ENCODE measurements around the gene PTPN22.

Gene PTPN22

DNA sequence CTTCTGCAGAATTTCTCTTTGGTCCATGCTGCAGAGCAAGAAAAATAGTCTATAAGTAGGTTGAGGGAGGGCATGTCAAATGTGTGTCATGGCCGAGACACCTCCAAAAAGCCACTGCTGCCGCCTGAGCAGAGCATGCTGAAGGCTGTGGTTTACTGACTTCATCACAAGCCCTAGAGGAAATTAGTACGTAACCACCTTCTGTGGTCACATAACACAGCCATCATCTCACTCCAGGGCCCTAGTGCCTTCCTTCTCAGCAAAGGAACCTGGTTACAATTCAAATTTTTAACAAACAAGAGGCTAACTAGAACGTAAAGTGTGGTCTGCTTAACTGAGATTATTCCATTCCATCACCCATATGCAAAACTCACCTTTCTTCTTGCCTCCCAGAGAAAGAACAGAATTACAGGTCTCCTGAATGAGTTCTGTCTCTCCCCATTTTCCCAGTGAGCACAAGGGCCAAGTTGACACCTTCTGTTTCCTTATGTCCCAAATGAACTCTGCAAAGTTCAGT lies at the start of gene PTPN22:
PTPN22 (minus strand) TSS at position 116 of the 517 bp plus-strand sequence.
- DNase-seq (ENCODE audit: low read depth, low spot score), result no peak

DNA sequence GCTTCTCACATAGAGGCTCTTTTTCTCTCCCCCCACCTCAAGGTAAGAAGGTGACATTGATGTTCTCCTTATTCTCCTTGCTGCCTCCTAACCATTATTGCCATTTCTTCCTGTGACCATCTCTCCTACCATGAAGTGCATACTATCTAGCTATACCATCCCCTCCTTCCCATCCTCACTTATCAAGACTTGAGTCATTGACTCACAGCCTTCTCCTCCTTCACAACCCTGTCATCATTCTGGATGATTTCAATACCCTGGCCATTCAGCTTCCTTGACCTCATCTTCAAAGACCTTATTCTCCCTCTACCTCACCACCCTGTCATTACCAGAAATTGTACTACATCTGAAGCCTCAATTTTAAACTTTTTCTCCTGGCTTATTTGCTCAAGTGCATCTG lies 46.7 kb upstream of the PTPN22 start:
- DNase-seq (ENCODE audit: low read depth, low spot score), result no peak

DNA sequence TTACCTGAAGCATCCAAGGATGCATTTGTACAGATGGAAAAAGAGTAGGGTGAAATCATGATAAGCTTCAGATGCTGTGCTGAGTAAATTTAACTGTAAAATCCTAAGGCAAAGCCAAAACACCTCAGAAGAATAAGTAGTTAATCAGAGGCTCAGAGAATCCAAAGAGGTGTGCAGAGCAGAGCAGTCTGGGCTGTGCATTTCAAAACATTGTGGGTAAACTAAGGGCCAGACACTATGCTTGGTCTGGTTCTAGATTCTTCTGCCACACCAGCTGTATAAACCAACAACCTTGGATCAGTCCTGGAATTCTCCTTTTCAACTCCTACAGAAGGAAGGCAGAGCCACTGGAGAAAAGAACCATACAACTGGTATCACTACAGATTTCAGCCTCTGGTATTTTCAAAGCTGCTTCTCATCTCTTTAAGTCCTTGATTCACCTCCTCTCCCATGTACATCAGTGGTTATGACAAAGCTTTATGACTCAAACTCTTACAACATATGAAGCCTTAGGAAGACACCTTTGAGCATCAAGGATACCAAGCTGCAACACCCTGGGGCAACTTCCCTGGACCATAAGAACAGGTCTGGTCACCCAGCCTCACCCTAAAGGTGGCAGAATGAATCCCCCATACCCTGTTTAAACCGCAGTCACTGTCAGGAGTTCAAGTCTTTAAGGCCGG lies 46.0 kb upstream of the PTPN22 start:
- DNase-seq (ENCODE audit: low read depth, low spot score), result no peak

DNA sequence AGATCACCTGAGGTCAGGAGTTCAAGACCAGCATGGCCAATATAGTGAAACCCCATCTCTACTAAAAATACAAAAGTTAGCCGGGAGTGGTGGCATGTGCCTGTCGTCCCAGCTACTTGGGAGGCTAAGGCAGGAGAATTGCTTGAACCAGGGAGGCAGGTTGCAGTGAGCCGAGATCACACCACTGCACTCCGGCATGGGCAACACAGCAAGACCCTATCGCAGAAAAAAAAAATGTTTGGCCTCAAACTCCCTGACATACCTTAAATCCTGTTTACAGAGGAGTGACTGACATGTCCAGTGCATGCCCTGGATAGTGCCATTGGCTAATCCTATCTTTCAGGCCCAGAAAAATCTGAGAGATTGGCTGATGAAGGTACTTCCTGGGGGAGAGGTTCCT lies 45.5 kb upstream of the PTPN22 start:
- no peak for DNase-seq (ENCODE audit: low read depth, low spot score)

- no peak for DNase-seq (ENCODE audit: low read depth, low spot score)
Observed at GRCh38 chr1:113913887-113914664, 42.6 kb upstream of the PTPN22 start.

DNA sequence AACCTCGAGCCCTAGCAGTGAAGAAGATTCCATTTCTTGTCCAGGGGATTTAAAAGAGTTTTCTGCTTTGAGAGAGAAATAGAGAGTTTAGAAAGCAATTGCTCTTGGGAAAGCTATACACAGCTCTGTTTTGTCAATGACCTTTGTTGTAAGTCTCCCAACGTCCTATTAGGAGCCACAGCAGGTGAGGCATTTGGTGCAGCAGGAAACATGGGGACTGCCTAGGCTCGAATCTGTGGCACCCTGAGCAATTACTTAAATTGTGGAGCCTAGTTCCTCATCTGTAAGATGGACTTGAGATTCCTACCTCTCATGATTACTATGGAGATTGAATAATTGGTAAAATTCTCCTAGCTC lies 41.8 kb upstream of the PTPN22 start:
- no peak for DNase-seq (ENCODE audit: low read depth, low spot score)

GRCh38 chr1:113912594-113913311 lies 41.2 kb upstream of the PTPN22 start:
- no peak for DNase-seq (ENCODE audit: low read depth, low spot score)

DNA sequence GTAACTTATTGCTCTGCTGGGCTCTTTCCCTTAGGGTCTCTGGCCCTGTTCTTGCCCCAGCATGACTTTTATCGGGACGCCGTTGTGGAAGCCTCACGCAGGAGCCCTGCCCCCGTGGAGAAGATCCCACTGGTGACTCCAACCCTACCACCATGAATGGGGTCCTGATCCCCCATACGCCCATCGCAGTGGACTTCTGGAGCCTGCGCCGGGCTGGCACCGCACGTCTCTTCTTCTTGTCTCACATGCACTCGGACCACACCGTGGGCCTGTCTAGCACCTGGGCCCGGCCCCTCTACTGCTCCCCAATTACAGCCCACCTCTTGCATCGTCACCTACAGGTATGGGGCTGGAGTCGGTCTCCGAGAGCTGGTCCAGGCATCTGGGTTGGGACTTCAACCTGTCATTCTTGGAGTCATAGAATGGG lies 33.9 kb upstream of the PTPN22 start:
- peak; percentile 71 for DNase-seq (ENCODE audit: low read depth, low spot score)

GRCh38 chr1:113904674-113905434 lies 33.3 kb upstream of the PTPN22 start, which contains the start of the genes AP4B1 and DCLRE1B:
AP4B1 (minus strand) TSS chr1:113904799; CDS start chr1:113904717, 82 bp downstream.
DCLRE1B (plus strand) TSS chr1:113905326; CDS start chr1:113905587, 261 bp downstream.
- peak; percentile 100 for DNase-seq (ENCODE audit: low read depth, low spot score)

GRCh38 chr1:113904293-113904673 lies 32.8 kb upstream of the PTPN22 start:
- no peak for DNase-seq (ENCODE audit: low read depth, low spot score)

GRCh38 chr1:113903501-113904292 lies 32.2 kb upstream of the PTPN22 start:
- peak; percentile 12 for DNase-seq (ENCODE audit: low read depth, low spot score)

- no peak for DNase-seq (ENCODE audit: low read depth, low spot score)
Observed at GRCh38 chr1:113901191-113901590, 29.7 kb upstream of the PTPN22 start.

GRCh38 chr1:113899111-113899510 lies 27.6 kb upstream of the PTPN22 start:
- DNase-seq (ENCODE audit: low read depth, low spot score), result no peak

- DNase-seq (ENCODE audit: low read depth, low spot score), result no peak
Observed at GRCh38 chr1:113898241-113898814, 26.8 kb upstream of the PTPN22 start.

DNA sequence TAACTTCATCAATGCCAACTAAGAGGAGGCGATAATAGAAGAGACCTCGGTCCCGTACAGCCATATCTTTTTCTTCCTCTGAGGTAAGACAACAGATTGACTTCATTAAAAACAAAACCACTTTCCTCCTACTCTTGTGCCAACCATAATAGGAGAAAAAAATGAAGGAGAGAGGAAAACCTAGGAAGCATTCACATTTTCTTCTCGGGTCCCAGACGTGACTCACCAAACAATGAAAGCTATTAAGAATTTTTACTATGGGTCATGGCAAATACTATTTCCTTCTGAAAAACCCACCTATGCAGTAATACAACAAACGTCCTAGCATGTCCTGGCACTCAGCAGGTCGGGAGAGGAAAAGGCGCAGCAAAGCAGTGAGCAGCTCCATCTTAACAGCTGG lies 24.4 kb upstream of the PTPN22 start:
- no peak for DNase-seq (ENCODE audit: low read depth, low spot score)

GRCh38 chr1:113895098-113895497 lies 23.6 kb upstream of the PTPN22 start:
- DNase-seq (ENCODE audit: low read depth, low spot score), result no peak

DNA sequence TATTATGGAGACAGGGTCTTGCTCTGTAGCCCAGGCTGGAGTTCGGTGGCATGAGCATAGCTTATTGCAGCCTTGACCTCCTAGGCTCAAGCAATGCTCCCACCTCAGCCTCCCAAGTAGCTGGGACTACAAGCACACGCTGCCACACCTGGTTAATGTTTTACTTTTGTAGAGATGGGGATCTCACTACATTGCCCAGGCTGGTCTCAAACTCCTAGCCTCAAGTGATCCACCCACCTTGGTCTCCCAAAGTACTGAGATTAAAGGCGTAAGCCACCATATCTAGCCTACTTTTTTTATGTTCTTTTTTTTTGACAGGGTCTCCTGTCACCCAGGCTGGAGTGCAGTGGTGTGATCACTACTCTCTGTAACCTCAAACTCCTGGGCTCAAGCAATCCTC lies 21.8 kb upstream of the PTPN22 start:
- no peak for DNase-seq (ENCODE audit: low read depth, low spot score)

DNA sequence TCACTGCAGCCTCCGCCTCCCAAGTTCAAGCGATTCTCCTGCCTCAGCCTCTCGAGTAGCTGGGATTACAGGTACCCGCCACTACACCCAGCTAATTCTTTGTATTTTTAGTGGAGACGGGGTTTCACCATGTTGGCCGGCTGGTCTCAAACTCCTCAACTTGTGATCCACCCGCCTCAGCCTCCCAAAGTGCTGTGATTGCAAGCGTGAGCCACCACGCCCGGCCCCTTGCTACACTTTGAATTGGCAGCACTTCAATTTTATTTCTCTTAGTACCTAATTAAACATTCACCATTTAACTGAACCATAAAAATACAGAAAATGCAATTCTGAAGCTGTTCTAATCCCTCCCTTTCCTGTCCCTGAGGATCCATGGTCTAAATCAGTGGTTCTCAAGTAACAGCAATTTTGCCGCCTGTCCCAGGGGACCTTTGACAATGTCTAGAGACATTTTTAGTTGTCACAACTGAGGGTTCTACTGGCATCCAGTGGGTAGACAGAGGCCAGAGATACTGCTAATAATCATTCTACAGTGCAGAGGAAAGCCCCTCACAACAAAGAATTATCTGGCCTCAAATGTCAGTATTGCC lies 20.2 kb upstream of the PTPN22 start:
- no peak for DNase-seq (ENCODE audit: low read depth, low spot score)

GRCh38 chr1:113890816-113891215 lies 19.3 kb upstream of the PTPN22 start:
- DNase-seq (ENCODE audit: low read depth, low spot score), result no peak

Data from ELF-1 (cell line).